Gastrocnemius medialis (tissue), 4 donors: Measurements from ENCODE around the gene STN1. TPM values are rescaled to one million over a fixed set of nuclear protein-coding genes. Genes with fewer than 3 reads are reported as not detected.

Source experiments
- ATAC-seq, 2 donors: fragments of 150-250 bp; one replicate each; pipeline ENCODE4 v1.9.1; 2016
- DNase-seq, 2 donors: peaks; one replicate each; pipeline ENCODE4 v3.0.0-alpha.2; 2019
- H3K27ac ChIP-seq, 4 donors: fragments of 200-600 bp; sonication (generic); 1 replicate in 1 of 4; 2 replicates in 3 of 4; pipeline ENCODE4 v1.5.1; 2016 to 2018; ENCODE audit warnings: mild to moderate bottlenecking in 2 of 4, moderate library complexity in 1 of 4
- H3K27me3 ChIP-seq, 3 donors: fragments of 200-600 bp; sonication (generic) in 2 of 3; 1 replicate in 1 of 3; 2 replicates in 2 of 3; pipeline versions ENCODE4 v1.5.1 to v1.6.0; 2016 to 2019; ENCODE audit warnings: mild to moderate bottlenecking in 1 of 3, moderate library complexity in 1 of 3
- H3K36me3 ChIP-seq, 2 donors: fragments of 200-600 bp; sonication (generic) in 1 of 2; one replicate each; pipeline ENCODE4 v1.5.1; 2017 to 2018
- H3K4me1 ChIP-seq, 2 donors: fragments of 200-600 bp; sonication (generic) in 1 of 2; one replicate each; pipeline ENCODE4 v1.5.1; 2016 to 2017; ENCODE audit warnings: mild to moderate bottlenecking in 2 of 2
- H3K4me3 ChIP-seq, 4 donors: fragments of 200-600 bp; sonication (generic) in 3 of 4; 1 replicate in 1 of 4; 2 replicates in 3 of 4; pipeline ENCODE4 v1.5.1; 2016 to 2019; ENCODE audit warnings: mild to moderate bottlenecking in 2 of 4
- H3K9me3 ChIP-seq, 3 donors: fragments of 200-600 bp; sonication (generic) in 2 of 3; 1 replicate in 1 of 3; 2 replicates in 2 of 3; pipeline ENCODE4 v1.5.1; 2016 to 2019
- POLR2A ChIP-seq, 2 donors: fragments of 450-650 bp; IDR thresholded peaks; one replicate each; pipeline ENCODE4 v1.6.1; 2017; ENCODE audit warnings: antibody characterized with exemption in 2 of 2, mild to moderate bottlenecking in 2 of 2, moderate library complexity in 2 of 2
- in situ Hi-C, 4 donors: fragments of 200-750 bp; cut with MboI; loops; one replicate each; pipeline versions ENCODE4 v1.15.0 to v1.8.0; 2017; ENCODE audit warnings: low sequenced_read_pairs in 4 of 4
- intact Hi-C: fragments of 100-400 bp; cut with DNase I; formaldehyde crosslinking; loops from one replicate; pipeline ENCODE4 v1.15.1; 2023; ENCODE audit warnings: low total_unique reads
- total RNA-seq, 4 donors: library from RNA; depleted of rRNA; stranded (reverse); fragments of >200 nt; gene quantifications; one replicate each; pipeline versions ENCODE4 v1.1.0 to v1.2.3, GENCODE V29; 2016
- TF ChIP-seq, protein P1 (sequence below), 5 experiments: fragments of 450-650 bp in 3 of 5; fragments of 200-600 bp in 2 of 5; sonication (generic) in 2 of 5; IDR thresholded peaks in 4 of 5; conservative IDR thresholded peaks in 1 of 5; 1 replicate in 4 of 5; 2 replicates in 1 of 5; pipeline ENCODE4 v1.5.1; 2016 to 2019; ENCODE audit warnings: antibody characterized with exemption in 5 of 5, mild to moderate bottlenecking in 3 of 5, moderate library complexity in 3 of 5

STN1 gene
- total RNA-seq, 4 donors from 2014 or later: 15.1 to 24.7 (median 20.5) TPM

DNA sequence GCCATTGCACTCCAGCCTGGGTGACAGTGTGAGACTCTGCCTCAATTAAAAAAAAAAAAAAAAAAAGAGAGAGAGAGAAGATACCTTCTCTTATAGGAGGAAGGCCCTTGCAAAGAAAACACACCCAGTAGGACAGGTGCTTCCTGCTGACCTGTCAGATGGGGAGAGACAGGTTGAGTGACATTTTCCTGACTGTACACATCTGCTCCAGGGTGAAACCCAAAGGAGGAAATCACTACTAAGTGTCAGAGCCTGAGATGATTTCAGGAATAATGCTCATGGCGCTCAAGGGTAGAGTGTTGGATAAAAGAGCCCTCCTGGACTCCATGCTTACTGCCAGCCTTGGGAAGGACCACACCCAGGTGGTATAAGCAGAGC, 1.7 kb upstream of the STN1 start:
- Histone ChIP-seq H3K27ac (no peak overlapping the region), H3K9me3 (no peaks in the 10 kb centered on the region), H3K36me3 (no peaks in the 10 kb centered on the region), H3K4me3 (no peak overlapping the region), H3K27me3 (no peaks in the 10 kb centered on the region), H3K4me1 (peaks cover 24 to 29% of the 10 kb centered on the region in 2 donors)
- TF ChIP-seq POLR2A (IDR thresholded peaks at IDR 0.05): no peak
- ATAC-seq: no peak
- in situ Hi-C loops (loop anchor here in 1 of 4 donors (25.0 kb wide), 1 partner anchor 193 kb away; the partner anchor contains the start of gene SFR1), intact Hi-C loops (loop anchor here (2.0 to 10.0 kb wide), 5 partner anchors 31 to 415 kb away; partner anchors contain the start of genes GSTO1, ITPRIP and SLK)
- no peak for DNase-seq

DNA sequence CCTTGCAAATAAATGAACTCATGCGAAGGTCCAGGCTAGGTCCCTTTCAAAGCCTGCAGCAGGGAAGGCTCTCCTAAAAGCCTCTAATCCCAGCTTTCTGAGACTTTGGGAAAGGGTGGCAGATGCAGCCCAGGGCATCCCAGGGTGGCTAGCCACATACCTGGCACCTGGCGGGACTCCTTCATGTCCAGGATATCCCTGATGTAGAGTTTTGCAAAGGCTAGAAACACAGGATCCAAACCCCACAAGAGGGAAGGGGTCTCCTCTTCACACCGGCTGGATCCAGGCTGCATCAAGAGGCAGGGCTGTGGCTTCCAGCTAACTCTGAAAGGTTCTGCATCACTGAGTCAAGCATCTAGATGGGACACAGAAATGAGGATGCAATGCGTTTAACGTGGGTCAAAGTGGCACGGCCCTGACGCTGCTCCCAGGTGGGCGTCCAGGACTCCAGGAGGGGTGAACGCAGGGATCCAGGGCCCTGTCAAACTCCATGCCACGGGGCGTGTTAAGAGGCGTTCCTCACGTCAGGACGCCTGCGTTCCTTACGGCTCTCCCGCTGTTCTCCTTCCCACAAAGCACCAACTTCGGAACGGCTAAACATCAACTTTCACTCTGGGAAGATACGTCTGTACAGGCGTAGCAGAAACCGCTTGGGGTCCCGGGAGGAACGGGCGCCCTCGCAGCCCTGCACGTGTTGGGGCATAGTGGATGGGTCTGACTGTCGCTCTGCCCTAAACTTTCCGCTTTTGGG, 507 bp downstream of the STN1 start:
- no peaks in the 10 kb centered on the region for H3K27me3 ChIP-seq
- no peaks in the 10 kb centered on the region for H3K9me3 ChIP-seq
- DNase-seq: peak; percentile 38 to 59
- no peak for TF ChIP-seq POLR2A (IDR thresholded peaks at IDR 0.05)
- TF ChIP-seq, protein P1, sequence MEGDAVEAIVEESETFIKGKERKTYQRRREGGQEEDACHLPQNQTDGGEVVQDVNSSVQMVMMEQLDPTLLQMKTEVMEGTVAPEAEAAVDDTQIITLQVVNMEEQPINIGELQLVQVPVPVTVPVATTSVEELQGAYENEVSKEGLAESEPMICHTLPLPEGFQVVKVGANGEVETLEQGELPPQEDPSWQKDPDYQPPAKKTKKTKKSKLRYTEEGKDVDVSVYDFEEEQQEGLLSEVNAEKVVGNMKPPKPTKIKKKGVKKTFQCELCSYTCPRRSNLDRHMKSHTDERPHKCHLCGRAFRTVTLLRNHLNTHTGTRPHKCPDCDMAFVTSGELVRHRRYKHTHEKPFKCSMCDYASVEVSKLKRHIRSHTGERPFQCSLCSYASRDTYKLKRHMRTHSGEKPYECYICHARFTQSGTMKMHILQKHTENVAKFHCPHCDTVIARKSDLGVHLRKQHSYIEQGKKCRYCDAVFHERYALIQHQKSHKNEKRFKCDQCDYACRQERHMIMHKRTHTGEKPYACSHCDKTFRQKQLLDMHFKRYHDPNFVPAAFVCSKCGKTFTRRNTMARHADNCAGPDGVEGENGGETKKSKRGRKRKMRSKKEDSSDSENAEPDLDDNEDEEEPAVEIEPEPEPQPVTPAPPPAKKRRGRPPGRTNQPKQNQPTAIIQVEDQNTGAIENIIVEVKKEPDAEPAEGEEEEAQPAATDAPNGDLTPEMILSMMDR (IDR thresholded peaks at IDR 0.05 in 4 of 5, conservative IDR thresholded peaks at IDR 0.05 in 1 of 5): no peak
- H3K4me3 ChIP-seq: peak overlapping the region; percentile 85 to 95 (median 89)
- H3K27ac ChIP-seq: peak overlapping the region; percentile 92 to 98 (median 96)
- no peaks in the 10 kb centered on the region for H3K36me3 ChIP-seq
- in situ Hi-C loops: loop anchor here in 1 of 4 donors (25.0 kb wide), 1 partner anchor 195 kb away; the partner anchor contains the start of gene SFR1
- ATAC-seq: peak; percentile 64 to 67
- H3K4me1 ChIP-seq: peaks cover 31 to 33% of the 10 kb centered on the region in 2 donors
- intact Hi-C loops: loop anchor here (2.0 to 10.0 kb wide), 5 partner anchors 29 to 417 kb away; partner anchors contain the start of genes GSTO1, ITPRIP and SLK

DNA sequence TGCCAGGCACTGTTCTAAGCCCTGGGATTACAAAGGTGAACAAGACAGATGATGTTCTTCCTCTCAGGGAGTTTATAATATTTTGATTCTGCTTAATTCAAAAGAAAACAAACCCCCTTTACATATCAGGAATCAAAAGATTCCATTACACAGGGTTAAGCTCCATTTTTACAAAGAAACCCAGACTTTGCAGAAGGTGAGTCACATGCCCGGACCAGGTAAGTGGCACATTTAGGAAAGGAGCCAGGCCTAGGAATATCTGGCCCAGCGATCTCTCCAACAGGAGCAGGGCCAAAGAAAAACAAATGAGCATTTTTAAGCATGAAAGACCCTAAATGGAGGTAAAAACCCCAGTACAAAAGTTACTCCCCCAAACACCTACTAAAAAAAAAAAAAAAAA, 1.1 kb downstream of the STN1 start:
- in situ Hi-C loops: loop anchor here in 1 of 4 donors (25.0 kb wide), 1 partner anchor 195 kb away; the partner anchor contains the start of gene SFR1
- Histone ChIP-seq H3K27ac (peak overlapping the region; percentile 92 to 98 (median 96)), H3K4me1 (peaks cover 31 to 33% of the 10 kb centered on the region in 2 donors), H3K4me3 (peak overlapping the region; percentile 85 to 95 (median 89)), H3K36me3 (no peaks in the 10 kb centered on the region), H3K9me3 (no peaks in the 10 kb centered on the region), H3K27me3 (no peaks in the 10 kb centered on the region)
- DNase-seq (no peak), ATAC-seq (no peak)
- TF ChIP-seq POLR2A (IDR thresholded peaks at IDR 0.05): no peak
- TF ChIP-seq, protein P1 (IDR thresholded peaks at IDR 0.05 in 4 of 5, conservative IDR thresholded peaks at IDR 0.05 in 1 of 5): no peak
- intact Hi-C loops: loop anchor here (10.0 kb wide), 1 partner anchor 418 kb away; the partner anchor contains the start of gene ITPRIP

DNA sequence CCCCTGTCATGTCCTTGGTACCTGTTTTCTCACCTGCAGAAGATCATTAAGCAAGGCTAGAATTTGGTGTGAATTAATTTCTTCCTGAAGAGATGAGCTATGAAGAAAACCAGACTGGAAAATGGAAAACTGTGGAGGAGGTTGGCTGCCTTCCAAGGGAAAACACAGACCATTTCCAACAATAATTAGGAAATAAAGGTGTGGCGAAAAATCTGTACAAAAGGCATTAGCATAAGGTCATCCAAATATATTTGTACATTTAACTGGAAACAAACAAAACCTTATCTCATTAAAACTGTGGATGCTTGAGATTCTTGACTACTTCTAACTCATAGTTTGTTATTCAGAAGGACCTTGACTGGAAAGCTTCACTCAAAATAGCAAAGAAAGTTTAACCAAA, 1.7 kb downstream of the STN1 start:
- intact Hi-C loops: loop anchor here (10.0 kb wide), 1 partner anchor 419 kb away; the partner anchor contains the start of gene ITPRIP
- H3K4me1 ChIP-seq: peaks cover 31 to 33% of the 10 kb centered on the region in 2 donors
- TF ChIP-seq POLR2A (IDR thresholded peaks at IDR 0.05): no peak
- TF ChIP-seq, protein P1 (IDR thresholded peaks at IDR 0.05 in 4 of 5, conservative IDR thresholded peaks at IDR 0.05 in 1 of 5): no peak

DNA sequence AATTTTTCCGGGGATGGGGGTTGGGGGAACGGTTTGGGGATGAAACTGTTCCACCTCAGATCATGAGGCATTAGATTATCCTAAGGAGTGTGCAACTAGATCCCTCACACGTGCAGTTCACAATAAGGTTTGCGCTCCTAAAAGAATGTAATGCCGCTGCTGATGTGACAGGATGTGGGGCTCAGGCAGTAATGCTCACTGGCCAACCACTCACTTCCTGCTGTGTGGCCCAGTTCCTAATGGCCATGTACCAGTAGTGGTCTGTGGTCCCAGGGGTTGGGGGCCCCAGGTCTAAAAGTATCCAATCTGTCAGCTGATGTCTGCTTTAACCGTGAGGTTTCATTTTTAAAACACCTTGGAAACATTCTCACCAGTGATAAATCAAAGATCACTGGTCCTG, 2.2 kb downstream of the STN1 start:
- in situ Hi-C loops: loop anchor here in 1 of 4 donors (25.0 kb wide), 1 partner anchor 197 kb away; the partner anchor contains the start of gene SFR1
- peak overlapping the region; percentile 14 to 90 (median 50) for H3K4me3 ChIP-seq
- DNase-seq (no peak), ATAC-seq (no peak)
- no peaks in the 10 kb centered on the region for H3K36me3 ChIP-seq
- peak overlapping the region; percentile 92 to 98 (median 96) for H3K27ac ChIP-seq
- H3K27me3 ChIP-seq: no peaks in the 10 kb centered on the region
- peaks cover 34 to 36% of the 10 kb centered on the region in 2 donors for H3K4me1 ChIP-seq
- TF ChIP-seq, protein P1 (IDR thresholded peaks at IDR 0.05 in 4 of 5, conservative IDR thresholded peaks at IDR 0.05 in 1 of 5): no peak
- no peak for TF ChIP-seq POLR2A (IDR thresholded peaks at IDR 0.05)
- intact Hi-C loops: loop anchor here (10.0 kb wide), 1 partner anchor 419 kb away; the partner anchor contains the start of gene ITPRIP
- no peaks in the 10 kb centered on the region for H3K9me3 ChIP-seq

More for the DNA sequence above, 1.7 kb downstream of the STN1 start:
- Histone ChIP-seq H3K27me3 (no peaks in the 10 kb centered on the region), H3K27ac (peak overlapping the region; percentile 92 to 98 (median 96)), H3K9me3 (no peaks in the 10 kb centered on the region), H3K4me3 (peak overlapping the region; percentile 14 to 95 (median 88)), H3K36me3 (no peaks in the 10 kb centered on the region)
- in situ Hi-C loops: loop anchor here in 1 of 4 donors (25.0 kb wide), 1 partner anchor 196 kb away; the partner anchor contains the start of gene SFR1
- no peak for DNase-seq
- ATAC-seq: no peak
